HepG2 (cell line): ENCODE measurements around the gene FGFR3.

ENCODE experiments used
- BHLHE40 ChIP-seq: IDR thresholded peaks from 2 replicates; pipeline ENCODE4 v1.6.1; 2011; ENCODE audit warnings: low read length, improper control_type of control experiment
- CREB1 ChIP-seq, 2 experiments: fragments of 450-650 bp in 1 of 2; IDR thresholded peaks; 2 replicates each; pipeline ENCODE4 v1.6.1; 2016 to 2017; ENCODE audit warnings: control low read depth in 1 of 2, mild to moderate bottlenecking in 1 of 2, missing compliant biosample characterization in 1 of 2, missing genetic modification characterization in 1 of 2
- CTCF ChIP-seq: sonication (generic); formaldehyde crosslinking; IDR thresholded peaks from 2 replicates; pipeline ENCODE4 v1.5.0; 2020; ENCODE audit warnings: mild to moderate bottlenecking, missing genetic modification reagents, moderate library complexity
- EP300 ChIP-seq, 3 experiments: sonication (generic) in 1 of 3; formaldehyde crosslinking in 1 of 3; IDR thresholded peaks; 2 replicates each; pipeline versions ENCODE4 v1.5.1 to v1.6.1; 2011 to 2020; ENCODE audit warnings: low read depth in 2 of 3, low read length in 2 of 3, borderline replicate concordance in 1 of 3, improper control_type of control experiment in 1 of 3, mild to moderate bottlenecking in 1 of 3, missing genetic modification reagents in 1 of 3, moderate library complexity in 1 of 3
- POGZ ChIP-seq: sonication (generic); formaldehyde crosslinking; IDR thresholded peaks from 2 replicates; pipeline ENCODE4 v1.4.0; 2020; ENCODE audit warnings: mild to moderate bottlenecking, missing genetic modification reagents
- REXO4 ChIP-seq: sonication (generic); formaldehyde crosslinking; IDR thresholded peaks from 2 replicates; pipeline ENCODE4 v1.8.0; 2022; ENCODE audit warnings: missing genetic modification reagents, mild to moderate bottlenecking, borderline replicate concordance
- RFX5 ChIP-seq: IDR thresholded peaks from 2 replicates; pipeline ENCODE4 v1.6.1; 2011; ENCODE audit warnings: low read depth, low read length, improper control_type of control experiment
- TBX3 ChIP-seq: fragments of 450-650 bp; IDR thresholded peaks from 2 replicates; pipeline ENCODE4 v1.6.1; 2017; ENCODE audit warnings: antibody characterized with exemption, mild to moderate bottlenecking, inconsistent platforms, borderline replicate concordance
- USF2 ChIP-seq, 2 experiments: sonication (generic) in 1 of 2; formaldehyde crosslinking in 1 of 2; IDR thresholded peaks; 2 replicates each; pipeline versions ENCODE4 v1.5.1 to v1.6.1; 2011 to 2020; ENCODE audit warnings: borderline replicate concordance in 1 of 2, low read depth in 1 of 2, low read length in 1 of 2, mild to moderate bottlenecking in 1 of 2, missing genetic modification reagents in 1 of 2, moderate library complexity in 1 of 2
- XRCC5 ChIP-seq: fragments of 200-400 bp; formaldehyde crosslinking; optimal IDR thresholded peaks from 2 replicates; pipeline ENCODE3; 2017; ENCODE audit warnings: mild to moderate bottlenecking, low read length
- ZBTB10 ChIP-seq: sonication (generic); formaldehyde crosslinking; IDR thresholded peaks from 2 replicates; pipeline ENCODE4 v1.4.0; 2020; ENCODE audit warnings: missing genetic modification reagents, borderline replicate concordance
- ZFP62 ChIP-seq: sonication (generic); formaldehyde crosslinking; IDR thresholded peaks from 2 replicates; pipeline ENCODE4 v1.4.0; 2020; ENCODE audit warnings: missing genetic modification reagents
- ZNF501 ChIP-seq: sonication (generic); formaldehyde crosslinking; IDR thresholded peaks from 2 replicates; pipeline ENCODE4 v1.5.1; 2020; ENCODE audit warnings: mild to moderate bottlenecking, moderate library complexity, missing genetic modification reagents

- TF ChIP-seq CREB1 (IDR thresholded peaks at IDR 0.05) (no peak), CREB1 (CRISPR knock-in tag; IDR thresholded peaks at IDR 0.05) (no peak), XRCC5 (no peak), BHLHE40 (no peak), ZNF501 (no peak), ZFP62 (no peak), ZBTB10 (CRISPR knock-in tag) (no peak), CTCF (CRISPR knock-in tag) (no peak), USF2 (IDR thresholded peaks at IDR 0.05; ENCODE audit: low read depth, low read length) (no peak), USF2 (CRISPR knock-in tag; IDR thresholded peaks at IDR 0.05; ENCODE audit: borderline replicate concordance) (no peak), RFX5 (no peak), TBX3 (no peak), EP300 (IDR thresholded peaks at IDR 0.05; ENCODE audit: low read depth in 2 of 2, low read length in 2 of 2) (no peak), EP300 (CRISPR knock-in tag; IDR thresholded peaks at IDR 0.05; ENCODE audit: borderline replicate concordance) (no peak), POGZ (CRISPR knock-in tag) (no peak), REXO4 (CRISPR knock-in tag) (no peak)
These were observed 48.5 kb upstream of the FGFR3 start for GRCh38 chr4:1744552-1744951.
